ENCODE results near the gene EVA1A.

The EVA1A gene

GRCh38 chr2:75484840-75485239 lies 75.9 kb downstream of the EVA1A start:
- TF ChIP-seq EZH2phosphoT487 (IDR thresholded peaks at IDR 0.05; ENCODE audit: borderline replicate concordance): no peak
- no peak for TF ChIP-seq CTCF (conservative IDR thresholded peaks at IDR 0.05; ENCODE audit: low read length)

GRCh38 chr2:75483878-75484277 lies 76.9 kb downstream of the EVA1A start:
- Histone ChIP-seq H3K4me2 (ENCODE audit: low read depth, low read length, poor library complexity, severe bottlenecking) (no peak overlapping the region), H3K4me1 (ENCODE audit: insufficient read depth, low read length, poor library complexity, severe bottlenecking) (peaks cover 7% of the 10 kb centered on the region), H3K4me3 (ENCODE audit: low read length, poor library complexity, severe bottlenecking) (no peak overlapping the region), H3K9ac (ENCODE audit: low read depth, low read length, poor library complexity, severe bottlenecking) (no peak overlapping the region), H4K20me1 (ENCODE audit: insufficient read depth, low read length, poor library complexity, severe bottlenecking) (no peaks in the 10 kb centered on the region), H3F3A (ENCODE audit: low read depth) (no peaks in the 10 kb centered on the region), H3K9me3 (ENCODE audit: insufficient read depth, low read depth, low read length) (no peaks in the 10 kb centered on the region), H3K36me3 (ENCODE audit: insufficient read depth, low read length) (no peaks in the 10 kb centered on the region), H3K27me3 (ENCODE audit: insufficient read depth, low read length, poor library complexity, severe bottlenecking) (no peaks in the 10 kb centered on the region), H3K79me2 (ENCODE audit: insufficient read depth, low read length) (no peaks in the 10 kb centered on the region), H2AFZ (ENCODE audit: low read length) (no peak overlapping the region), H3K9me2 (replicated peaks; ENCODE audit: low read depth, low read length) (no peaks in the 10 kb centered on the region)
- TF ChIP-seq EZH2phosphoT487 (IDR thresholded peaks at IDR 0.05; ENCODE audit: borderline replicate concordance): no peak
- no peak for TF ChIP-seq CTCF (conservative IDR thresholded peaks at IDR 0.05; ENCODE audit: low read length)

More at GRCh38 chr2:75484840-75485239, 75.9 kb downstream of the EVA1A start:
- H3K79me2 ChIP-seq (ENCODE audit: insufficient read depth, low read length): no peaks in the 10 kb centered on the region
- no peaks in the 10 kb centered on the region for H3F3A ChIP-seq (ENCODE audit: low read depth)
- H3K4me3 ChIP-seq (ENCODE audit: low read length, poor library complexity, severe bottlenecking): no peak overlapping the region
- H3K9me3 ChIP-seq (ENCODE audit: insufficient read depth, low read depth, low read length): no peaks in the 10 kb centered on the region
- H3K9ac ChIP-seq (ENCODE audit: low read depth, low read length, poor library complexity, severe bottlenecking): no peak overlapping the region
- H3K36me3 ChIP-seq (ENCODE audit: insufficient read depth, low read length): no peaks in the 10 kb centered on the region
- peaks cover 7% of the 10 kb centered on the region for H3K4me1 ChIP-seq (ENCODE audit: insufficient read depth, low read length, poor library complexity, severe bottlenecking)
- no peak overlapping the region for H2AFZ ChIP-seq (ENCODE audit: low read length)
- no peaks in the 10 kb centered on the region for H3K27me3 ChIP-seq (ENCODE audit: insufficient read depth, low read length, poor library complexity, severe bottlenecking)
- H4K20me1 ChIP-seq (ENCODE audit: insufficient read depth, low read length, poor library complexity, severe bottlenecking): no peaks in the 10 kb centered on the region
- no peak overlapping the region for H3K4me2 ChIP-seq (ENCODE audit: low read depth, low read length, poor library complexity, severe bottlenecking)
- H3K9me2 ChIP-seq (replicated peaks; ENCODE audit: low read depth, low read length): no peaks in the 10 kb centered on the region

GRCh38 chr2:75482398-75482797 lies 78.3 kb downstream of the EVA1A start:
- Histone ChIP-seq H3K79me2 (ENCODE audit: insufficient read depth, low read length) (no peaks in the 10 kb centered on the region), H3K9ac (ENCODE audit: low read depth, low read length, poor library complexity, severe bottlenecking) (no peak overlapping the region), H3K4me1 (ENCODE audit: insufficient read depth, low read length, poor library complexity, severe bottlenecking) (peaks cover 7% of the 10 kb centered on the region), H3K36me3 (ENCODE audit: insufficient read depth, low read length) (no peaks in the 10 kb centered on the region), H4K20me1 (ENCODE audit: insufficient read depth, low read length, poor library complexity, severe bottlenecking) (no peaks in the 10 kb centered on the region), H3K4me3 (ENCODE audit: low read length, poor library complexity, severe bottlenecking) (no peak overlapping the region), H3K27me3 (ENCODE audit: insufficient read depth, low read length, poor library complexity, severe bottlenecking) (no peaks in the 10 kb centered on the region), H3F3A (ENCODE audit: low read depth) (no peaks in the 10 kb centered on the region), H3K9me2 (replicated peaks; ENCODE audit: low read depth, low read length) (no peaks in the 10 kb centered on the region), H3K4me2 (ENCODE audit: low read depth, low read length, poor library complexity, severe bottlenecking) (no peak overlapping the region), H2AFZ (ENCODE audit: low read length) (no peak overlapping the region), H3K9me3 (ENCODE audit: insufficient read depth, low read depth, low read length) (no peaks in the 10 kb centered on the region)
- TF ChIP-seq CTCF (conservative IDR thresholded peaks at IDR 0.05; ENCODE audit: low read length) (no peak), EZH2phosphoT487 (IDR thresholded peaks at IDR 0.05; ENCODE audit: borderline replicate concordance) (no peak)
